GM21526 (cell line): Measurements from ENCODE around the gene OASL.
"Not testable (repeated sequence)": the region's sequence is repeated elsewhere in the genome, so short reads cannot be mapped to it uniquely, and the experiment has no call there.

Experiments
- ATAC-seq: cut with Tn5 transposase; IDR thresholded peaks from one replicate; pipeline ENCODE4 v1.9.1; 2021; ENCODE audit warnings: moderate library complexity; ENCODE audit not compliant: unreplicated experiment, low FRiP score

OASL gene, protein sequence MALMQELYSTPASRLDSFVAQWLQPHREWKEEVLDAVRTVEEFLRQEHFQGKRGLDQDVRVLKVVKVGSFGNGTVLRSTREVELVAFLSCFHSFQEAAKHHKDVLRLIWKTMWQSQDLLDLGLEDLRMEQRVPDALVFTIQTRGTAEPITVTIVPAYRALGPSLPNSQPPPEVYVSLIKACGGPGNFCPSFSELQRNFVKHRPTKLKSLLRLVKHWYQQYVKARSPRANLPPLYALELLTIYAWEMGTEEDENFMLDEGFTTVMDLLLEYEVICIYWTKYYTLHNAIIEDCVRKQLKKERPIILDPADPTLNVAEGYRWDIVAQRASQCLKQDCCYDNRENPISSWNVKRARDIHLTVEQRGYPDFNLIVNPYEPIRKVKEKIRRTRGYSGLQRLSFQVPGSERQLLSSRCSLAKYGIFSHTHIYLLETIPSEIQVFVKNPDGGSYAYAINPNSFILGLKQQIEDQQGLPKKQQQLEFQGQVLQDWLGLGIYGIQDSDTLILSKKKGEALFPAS

DNA sequence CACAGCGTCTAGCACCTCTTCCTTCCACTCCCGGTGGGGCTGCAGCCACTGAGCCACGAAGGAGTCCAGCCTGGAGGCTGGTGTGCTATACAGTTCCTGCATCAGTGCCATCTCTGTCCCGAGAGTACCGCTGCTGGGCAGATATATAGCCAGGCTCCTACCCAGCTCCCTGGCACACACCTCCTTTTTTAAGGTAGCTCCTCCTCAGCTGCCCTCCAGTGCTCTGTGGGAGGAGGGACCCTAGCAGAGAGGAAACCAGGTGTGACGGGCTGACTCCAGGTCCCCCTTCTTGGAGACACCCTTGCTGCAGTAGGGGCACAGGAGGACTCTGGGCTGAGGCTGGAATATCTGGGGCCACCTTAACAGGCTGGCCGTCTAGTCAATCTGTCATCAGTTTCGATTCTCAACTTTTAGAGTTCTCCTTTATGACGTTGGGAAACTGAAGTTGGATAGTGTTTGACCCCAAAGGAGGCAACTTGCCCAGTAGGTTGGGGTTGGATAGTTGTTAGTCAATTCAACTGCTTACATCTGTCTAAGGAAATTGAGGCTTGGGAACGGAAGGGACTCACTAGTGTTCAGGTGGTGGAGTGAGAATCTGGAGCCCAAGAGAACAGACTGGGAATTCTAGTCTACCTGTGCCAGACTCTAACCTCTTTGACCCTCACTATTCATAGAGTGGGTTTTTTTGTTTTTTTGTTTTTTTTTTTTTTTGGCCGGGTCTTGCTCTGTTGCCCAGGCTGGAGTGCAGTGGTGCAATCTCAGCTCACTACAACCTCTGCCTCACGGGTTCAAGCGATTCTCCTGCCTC lies at the start of gene OASL:
Gene OASL, minus strand, starts transcription at position 386 of the 808 bp plus-strand sequence. Its CDS starts 275 bp downstream, at position 111.
- ATAC-seq: peak; percentile 56

DNA sequence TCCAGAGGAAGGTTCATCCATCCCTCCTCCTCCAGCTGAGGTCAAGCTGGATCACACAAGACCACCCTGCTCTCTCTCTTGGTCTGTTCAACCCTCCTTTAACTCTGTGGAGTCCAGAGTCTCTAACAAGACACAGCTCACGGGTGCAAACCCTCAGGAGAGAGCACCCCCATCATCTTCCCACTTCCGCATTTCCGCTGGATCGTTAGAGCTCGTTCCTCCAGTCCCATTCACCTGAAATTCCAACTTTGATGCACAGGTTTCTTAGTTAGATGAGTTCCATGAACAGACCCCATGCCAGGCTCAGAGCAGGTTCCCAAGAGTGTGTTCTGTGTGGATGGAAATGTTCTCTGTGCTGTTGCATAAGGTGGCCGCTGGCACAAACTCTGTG lies 49.1 kb upstream of the OASL start:
- no peak for ATAC-seq

DNA sequence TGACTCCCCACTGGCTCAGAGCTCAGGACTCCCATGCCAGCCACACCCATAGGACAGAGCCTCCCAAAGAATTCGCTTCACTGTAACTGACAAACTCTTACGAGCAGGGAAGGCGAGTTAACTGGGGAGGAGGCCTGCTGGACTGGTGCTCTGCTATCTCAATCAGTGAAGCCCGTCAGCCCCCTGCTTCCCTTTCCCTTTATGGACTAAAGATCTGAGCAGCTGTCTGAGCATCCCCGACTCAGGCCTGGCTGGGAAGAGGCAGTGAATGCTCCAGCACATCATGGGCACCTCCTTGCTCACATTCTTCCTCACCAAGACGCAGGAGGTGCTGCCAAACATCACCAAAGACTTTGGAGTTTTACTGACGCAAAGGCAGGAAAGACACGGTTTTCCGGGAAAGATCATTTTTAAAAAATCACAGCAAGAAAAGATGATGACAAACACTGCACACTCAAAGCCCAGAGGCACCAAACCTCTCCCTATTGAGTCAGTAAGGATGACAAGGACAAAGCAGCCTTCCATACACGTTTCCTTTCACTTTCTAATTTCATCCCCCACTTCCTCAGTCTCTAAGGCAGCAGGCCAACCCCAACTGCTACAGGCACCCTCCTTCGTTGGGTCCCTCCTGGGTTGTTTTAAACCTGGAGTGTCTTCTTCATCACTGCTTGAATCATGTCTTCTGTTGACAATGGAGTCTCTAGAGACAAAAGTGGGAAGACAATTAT lies 48.6 kb upstream of the OASL start:
- no peak for ATAC-seq

DNA sequence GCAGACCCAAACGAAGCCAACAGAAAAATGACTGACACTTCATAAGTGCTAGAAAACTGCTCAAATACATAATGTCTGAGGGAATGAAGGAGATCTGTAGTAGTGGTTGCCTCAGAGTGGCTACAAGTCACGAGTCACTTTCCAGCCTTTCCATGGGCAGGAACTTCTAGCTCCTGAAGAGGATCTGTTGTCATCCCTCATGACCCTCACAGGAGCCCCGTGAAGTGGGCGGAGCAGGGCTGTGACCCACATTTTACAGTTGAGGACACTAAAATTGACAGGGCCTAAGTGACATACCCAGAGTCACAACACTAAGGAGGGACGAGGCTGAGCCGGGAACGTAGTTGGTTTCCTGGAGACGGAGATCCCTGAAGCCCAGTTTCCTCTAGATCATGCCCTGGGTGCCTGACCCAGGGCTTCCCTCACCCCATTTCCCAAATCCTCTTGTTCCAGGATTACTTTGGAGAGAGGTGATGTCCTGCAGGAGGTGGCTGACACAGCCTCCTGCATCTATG lies 47.8 kb upstream of the OASL start:
- ATAC-seq: no peak

DNA sequence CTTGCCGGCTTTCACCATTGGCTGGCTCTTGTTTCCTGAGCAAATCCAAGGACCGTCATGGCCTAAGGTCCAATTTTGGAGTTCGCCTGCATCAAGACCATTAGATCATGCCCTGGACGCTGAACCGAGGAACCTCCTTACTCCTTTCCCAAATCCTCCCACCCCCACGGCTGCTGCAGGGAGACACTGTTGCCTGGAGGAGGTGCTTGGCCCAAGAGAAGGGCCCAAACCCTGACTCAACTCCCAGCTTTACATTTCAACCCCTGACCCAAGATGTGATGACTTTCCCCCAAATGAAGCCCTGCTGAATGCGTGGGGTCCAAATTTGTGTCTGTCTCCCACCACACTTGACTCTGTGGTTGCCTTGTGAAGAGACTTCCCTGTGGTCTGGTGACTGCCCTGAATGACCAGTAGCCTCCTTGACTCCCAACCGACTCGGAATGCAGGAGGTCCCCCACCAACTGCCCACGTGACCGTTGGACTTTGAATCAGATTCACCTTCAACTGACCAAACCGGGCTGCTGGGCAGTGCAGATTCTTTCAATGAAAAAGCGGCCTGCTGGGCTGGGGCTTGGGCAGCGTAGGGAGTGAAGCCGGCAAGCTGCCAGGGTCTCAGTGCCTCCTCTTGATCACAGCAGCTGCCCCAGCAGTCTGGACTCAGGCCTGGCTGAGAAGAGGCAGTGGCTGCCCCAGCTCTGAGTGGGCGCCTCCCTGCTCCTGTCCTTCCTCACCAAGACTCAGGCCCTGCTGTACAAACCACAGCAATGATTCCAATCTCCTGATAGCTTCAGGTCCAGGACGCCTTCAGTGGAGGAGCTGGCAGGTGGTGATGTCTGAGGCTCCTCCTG lies 46.7 kb upstream of the OASL start:
- ATAC-seq: no peak

DNA sequence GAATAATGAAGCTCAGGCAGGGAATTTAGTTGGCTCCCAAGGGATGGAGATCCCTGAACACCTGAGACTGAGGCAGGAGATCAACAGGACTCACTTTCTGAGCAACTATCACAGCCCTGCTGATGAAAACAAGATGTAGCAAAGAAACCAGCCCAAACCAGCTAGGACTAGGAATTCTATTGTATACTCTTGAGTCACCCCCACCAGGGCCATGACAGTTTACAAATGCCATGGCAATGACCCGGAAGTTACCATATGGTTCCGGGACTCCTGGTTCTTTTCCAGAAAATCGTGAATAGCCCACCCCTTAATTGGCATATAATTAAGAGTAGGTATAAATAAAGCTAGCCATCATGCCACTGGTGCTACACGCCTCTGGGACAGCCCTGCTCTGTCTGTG lies 46.0 kb upstream of the OASL start:
- no peak for ATAC-seq

DNA sequence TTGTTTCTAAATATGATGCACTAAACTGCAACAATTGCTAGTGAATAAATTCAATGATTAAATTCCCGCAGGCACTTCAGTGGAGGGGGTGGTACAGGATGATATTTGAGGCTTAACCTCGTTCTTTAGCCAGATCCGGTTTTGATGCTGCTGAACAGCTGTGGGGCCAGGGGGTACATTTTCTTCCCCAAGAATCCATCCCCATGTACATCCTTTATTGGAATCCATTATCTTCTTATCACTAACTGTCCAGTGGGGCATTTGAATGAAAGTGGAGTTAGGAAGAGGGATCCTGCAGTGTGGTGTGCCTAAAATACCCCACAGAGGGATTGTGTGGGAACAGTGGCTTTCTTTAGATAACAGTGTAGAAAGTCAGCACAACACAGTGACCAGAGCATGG lies 45.2 kb upstream of the OASL start:
- no peak for ATAC-seq

DNA sequence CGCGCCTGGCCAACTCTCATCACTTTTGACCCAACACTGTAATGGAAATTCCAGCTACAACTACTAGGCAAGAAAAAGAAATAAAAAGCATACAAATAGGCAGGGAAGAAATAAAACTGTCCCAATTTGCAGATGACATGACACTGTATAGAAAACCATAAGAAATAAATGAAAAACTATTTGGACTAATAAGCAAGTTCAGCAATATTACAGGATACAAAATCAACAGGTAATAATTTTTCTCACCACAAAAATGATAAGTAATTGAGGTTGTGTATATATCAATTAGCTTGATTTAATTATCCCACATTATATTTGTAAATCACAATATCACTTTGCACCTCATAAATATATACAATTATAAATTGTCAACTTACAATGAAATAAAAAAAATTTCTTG lies 41.9 kb upstream of the OASL start:
- ATAC-seq: no peak

DNA sequence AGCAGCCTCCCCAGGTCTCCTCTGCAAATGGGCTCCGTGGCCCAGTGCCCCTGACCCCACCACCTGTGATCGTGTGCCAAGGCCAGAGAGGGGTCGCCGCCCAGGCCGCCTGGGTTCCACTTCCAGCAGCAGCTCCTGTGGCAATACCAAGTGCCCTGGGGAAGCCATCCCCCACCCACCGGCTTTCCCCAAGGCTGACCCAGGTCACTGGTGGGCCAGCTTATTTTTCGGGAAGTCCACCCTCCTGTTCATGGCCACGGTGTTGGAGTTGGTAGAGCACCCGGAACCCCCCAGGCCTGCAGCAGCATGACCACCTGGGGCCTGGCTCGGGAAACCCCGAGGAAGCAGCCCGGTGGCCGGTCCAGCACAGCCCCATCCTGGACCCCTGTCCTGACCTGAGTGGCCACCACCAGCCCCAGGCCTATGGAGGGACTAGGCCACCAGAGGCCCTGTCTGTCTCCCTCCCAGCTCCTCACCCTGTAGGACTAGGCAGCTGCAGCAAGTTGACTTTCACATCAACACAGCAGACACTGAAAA lies 40.8 kb upstream of the OASL start:
- no peak for ATAC-seq

DNA sequence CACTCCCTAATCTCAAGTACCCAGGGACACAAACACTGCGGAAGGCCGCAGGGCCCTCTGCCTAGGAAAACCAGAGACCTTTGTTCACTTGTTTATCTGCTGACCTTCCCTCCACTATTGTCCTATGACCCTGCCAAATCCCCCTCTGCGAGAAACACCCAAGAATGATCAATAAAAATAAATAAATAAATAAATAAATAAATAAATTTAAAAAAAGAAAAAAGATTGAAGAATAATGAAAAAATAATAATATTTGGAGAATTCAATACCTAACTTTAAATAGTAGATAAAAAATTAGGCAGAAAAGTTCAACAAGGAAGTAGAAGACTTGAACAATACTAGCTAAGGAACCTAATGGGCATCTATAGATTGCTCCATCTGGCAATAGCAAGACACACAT lies 38.4 kb upstream of the OASL start:
- ATAC-seq: not testable (repeated sequence)

DNA sequence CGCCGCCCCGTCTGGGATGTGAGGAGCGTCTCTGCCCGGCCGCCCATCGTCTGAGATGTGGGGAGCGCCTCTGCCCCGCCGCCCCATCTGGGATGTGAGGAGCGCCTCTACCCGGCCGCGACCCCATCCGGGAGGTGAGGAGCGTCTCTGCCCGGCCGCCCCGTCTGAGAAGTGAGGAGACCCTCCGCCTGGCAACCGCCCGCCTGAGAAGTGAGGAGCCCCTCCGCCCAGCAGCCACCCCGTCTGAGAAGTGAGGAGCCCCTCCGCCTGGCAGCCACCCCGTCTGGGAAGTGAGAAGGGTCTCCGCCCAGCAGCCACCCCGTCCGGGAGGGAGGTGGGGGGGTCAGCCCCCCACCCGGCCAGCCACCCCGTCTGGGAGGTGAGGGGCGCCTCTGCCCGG lies 36.9 kb upstream of the OASL start:
- ATAC-seq: not testable (repeated sequence)

DNA sequence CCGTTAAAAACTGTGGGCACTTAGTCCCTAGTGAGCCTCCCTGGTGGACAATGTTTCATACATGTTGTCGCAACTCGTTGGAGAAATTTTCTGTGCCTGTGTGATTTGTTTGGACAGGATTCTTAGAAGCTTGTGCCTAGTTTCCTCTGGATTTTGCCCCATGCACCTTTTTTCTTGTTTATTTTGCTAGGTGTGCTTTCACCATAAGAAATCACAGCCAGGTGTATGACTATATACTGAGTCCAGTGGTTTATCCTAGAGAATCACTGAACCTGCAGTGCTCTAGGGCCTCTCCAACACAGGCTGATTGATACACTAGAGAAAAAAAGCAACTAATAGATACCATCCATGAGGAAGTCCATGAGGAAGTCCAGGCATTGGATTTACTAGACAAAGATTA lies 33.1 kb upstream of the OASL start:
- ATAC-seq: no peak

DNA sequence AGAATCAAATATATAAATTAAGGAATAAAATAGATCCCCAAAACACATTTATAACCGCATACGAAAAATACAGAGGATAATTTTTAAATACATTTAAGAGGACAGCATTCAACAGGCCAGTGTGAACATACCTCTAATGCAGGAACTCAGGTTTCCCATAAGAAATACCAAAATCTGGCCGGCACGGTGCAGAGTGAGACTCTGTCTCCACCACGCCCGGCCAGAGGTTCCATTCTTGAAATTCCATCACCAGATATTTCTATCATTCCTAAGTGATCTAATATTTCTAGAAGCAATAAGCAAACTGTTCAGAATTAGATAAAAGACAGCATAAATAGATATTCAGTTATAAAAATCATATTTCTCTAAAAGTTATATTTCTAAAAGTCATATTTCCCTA lies 30.2 kb upstream of the OASL start:
- ATAC-seq: no peak

DNA sequence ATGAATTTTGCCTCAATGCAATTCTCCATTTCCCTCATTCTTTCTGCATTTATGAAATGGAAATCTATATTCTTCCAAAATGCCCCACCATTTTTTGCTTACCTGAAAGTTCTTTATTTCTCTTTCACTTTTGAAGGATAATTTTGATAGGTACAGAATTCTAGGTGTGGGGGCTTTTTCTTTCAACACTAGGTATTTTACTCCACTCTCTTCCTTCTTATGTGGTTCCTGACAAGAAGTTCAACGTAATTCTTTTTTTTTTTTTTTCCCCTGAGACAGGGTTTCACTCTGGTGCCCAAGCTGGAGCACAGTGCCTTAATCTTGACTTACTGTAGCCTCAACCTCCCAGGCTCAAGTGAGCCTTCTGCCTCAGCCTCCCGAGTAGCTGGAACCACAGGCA lies 26.3 kb upstream of the OASL start:
- no peak for ATAC-seq

DNA sequence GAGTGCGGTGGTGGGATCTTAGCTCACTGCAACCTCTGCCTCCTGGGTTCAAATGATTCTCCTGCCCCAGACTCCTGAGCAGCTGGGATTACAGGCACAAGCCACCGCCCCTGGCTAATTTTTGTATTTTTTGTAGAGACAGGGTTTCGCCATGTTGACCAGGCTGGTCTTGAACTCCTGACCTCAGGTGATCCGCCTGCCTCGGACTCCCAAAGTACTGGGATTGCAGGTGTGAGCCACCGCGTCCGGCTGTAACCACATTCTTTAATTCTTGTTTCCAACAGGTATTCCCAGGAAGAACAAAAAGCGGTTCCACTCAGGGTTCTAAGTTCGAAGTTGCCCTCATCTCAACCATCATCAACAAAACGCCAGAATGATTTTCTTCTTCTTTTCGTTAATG lies 25.5 kb upstream of the OASL start:
- ATAC-seq: not testable (repeated sequence)

DNA sequence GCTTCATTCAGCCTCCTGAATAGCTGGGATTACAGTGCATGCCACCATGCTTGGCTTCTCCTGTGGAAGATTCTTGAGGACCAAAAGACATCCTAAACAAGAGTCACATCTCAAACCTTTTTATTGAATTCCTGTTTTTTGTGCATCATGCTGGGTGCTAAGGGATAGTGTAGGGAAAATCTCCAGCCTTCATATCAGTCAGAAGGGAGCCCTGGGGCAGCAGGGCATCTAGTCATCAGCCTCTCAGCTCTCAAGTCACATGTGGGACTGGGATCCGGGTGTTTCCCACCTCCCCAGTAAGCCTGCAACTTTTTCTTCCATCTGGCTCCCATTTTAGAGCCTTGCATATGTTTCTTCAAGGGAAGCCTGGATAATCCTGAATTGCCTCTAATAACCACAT lies 25.1 kb upstream of the OASL start:
- ATAC-seq: no peak

DNA sequence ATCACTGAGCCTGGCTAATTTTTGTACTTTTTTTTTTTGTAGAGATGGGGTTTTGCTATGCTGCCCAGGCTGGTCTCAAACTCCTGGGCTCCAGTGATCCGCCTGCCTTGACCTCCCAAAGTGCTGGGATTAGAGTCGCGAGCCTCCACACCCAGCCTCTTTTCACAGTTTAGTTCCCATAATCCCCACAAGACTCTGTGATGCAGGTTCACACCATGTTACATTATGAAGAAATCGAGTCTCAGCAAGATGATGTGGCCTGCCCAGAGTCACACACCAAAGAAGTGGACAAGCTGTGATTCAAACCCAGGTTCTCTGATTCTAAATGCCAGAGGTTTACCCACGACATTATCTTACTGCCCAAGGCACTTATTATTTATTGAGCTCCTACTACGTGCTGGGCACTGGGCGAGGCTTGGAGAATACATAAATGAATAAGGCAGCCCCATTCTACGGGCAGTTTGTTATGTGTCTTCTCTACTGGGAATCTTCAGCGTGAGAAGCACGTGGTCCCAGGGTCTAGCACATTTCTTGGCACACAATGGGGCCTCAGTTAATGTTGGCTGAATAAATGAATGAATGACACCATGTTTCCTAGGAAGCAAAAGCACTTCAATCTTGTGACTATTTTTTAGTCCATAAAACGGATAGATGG lies 23.5 kb upstream of the OASL start:
- no peak for ATAC-seq

DNA sequence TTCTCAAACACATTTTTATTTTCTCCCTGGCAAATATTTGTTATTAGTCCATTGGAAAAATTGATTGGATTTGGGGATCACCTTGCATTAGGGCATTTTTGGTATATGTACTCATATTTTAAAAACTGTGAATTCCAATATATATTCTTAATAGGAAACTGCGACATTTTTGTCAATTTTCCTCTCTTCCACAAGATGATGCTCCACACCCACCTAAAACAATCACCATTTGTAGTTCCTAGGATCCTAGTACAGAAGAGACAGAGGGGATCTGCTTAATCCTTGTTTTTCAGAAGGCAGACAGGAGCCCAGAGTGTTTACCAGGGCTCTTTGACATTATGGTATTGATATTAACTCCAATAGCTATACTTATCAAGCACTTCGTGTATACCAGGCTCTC lies 22.8 kb upstream of the OASL start:
- no peak for ATAC-seq
